OCI-LY7 (cell line): Measurements from ENCODE around the gene DNAJC3. TPM values are rescaled to one million over a fixed set of nuclear protein-coding genes. Genes with fewer than 3 reads are reported as not detected.
A peak's percentile ranks its signal among the peaks of the same experiment; 100 is the strongest.

Experiments
- BruUV-seq: library from RNA; stranded (reverse); fragments of 400-500 nt; replicated peaks from 2 replicates; lab custom pipeline; 2021; lab: Mats Ljungman, UMichigan
- CTCF ChIA-PET: fragments of 300-600 bp; sonication (Branson Sonifier 250); formaldehyde crosslinking; loops from one replicate; lab custom pipeline; 2022; ENCODE audit warnings: antibody characterized with exemption; ENCODE audit not compliant: unreplicated experiment; lab: Charles Lee
- POLR2A ChIA-PET: fragments of 300-600 bp; sonication (Branson Sonifier 250); formaldehyde crosslinking; loops from one replicate; lab custom pipeline; 2022; ENCODE audit warnings: antibody characterized with exemption; lab: Charles Lee
- DNase-seq: peaks from one replicate; pipeline ENCODE4 v3.0.0-alpha.2; 2015; ENCODE audit warnings: low spot score
- H2AFZ ChIP-seq: fragments of 200-600 bp; sonication (generic), shearing (Covaris generic); 2 replicates; pipeline ENCODE4 v1.6.1; 2014; ENCODE audit warnings: mild to moderate bottlenecking, antibody characterized with exemption, low read length, moderate library complexity
- H3K27ac ChIP-seq: fragments of 200-600 bp; sonication (generic); 2 replicates; pipeline ENCODE4 v1.5.1; 2014; ENCODE audit warnings: mixed run types, low read depth, mild to moderate bottlenecking, moderate library complexity, low read length, inconsistent platforms; ENCODE audit not compliant: poor library complexity, severe bottlenecking
- H3K36me3 ChIP-seq: fragments of 200-600 bp; sonication (generic); 2 replicates; pipeline ENCODE4 v1.6.1; 2014; ENCODE audit warnings: mild to moderate bottlenecking, antibody characterized with exemption, low read length, moderate library complexity, mixed read lengths; ENCODE audit not compliant: insufficient read depth
- H3K4me1 ChIP-seq: fragments of 200-600 bp; sonication (generic); 2 replicates; pipeline ENCODE4 v1.5.1; 2014; ENCODE audit warnings: mild to moderate bottlenecking, low read length; ENCODE audit not compliant: insufficient read depth, poor library complexity, severe bottlenecking
- H3K4me2 ChIP-seq: fragments of 200-600 bp; sonication (generic); 2 replicates; pipeline ENCODE4 v1.6.1; 2014; ENCODE audit warnings: mild to moderate bottlenecking, low read length
- H3K4me3 ChIP-seq: fragments of 200-600 bp; sonication (generic); 2 replicates; pipeline ENCODE4 v1.5.1; 2014; ENCODE audit warnings: mild to moderate bottlenecking, low read depth, low read length; ENCODE audit not compliant: poor library complexity, severe bottlenecking
- H3K79me2 ChIP-seq: fragments of 200-600 bp; sonication (generic); 2 replicates; pipeline ENCODE4 v1.6.1; 2016; ENCODE audit warnings: low read depth, mild to moderate bottlenecking, low read length, moderate library complexity, mixed read lengths; ENCODE audit not compliant: insufficient read depth
- H3K9me2 ChIP-seq: fragments of 200-600 bp; sonication (generic); 2 replicates; pipeline ENCODE4 v1.6.1; 2016; ENCODE audit warnings: mild to moderate bottlenecking, low read length, mixed read lengths; ENCODE audit not compliant: insufficient read depth
- H3K9me3 ChIP-seq: fragments of 200-600 bp; sonication (generic); 2 replicates; pipeline ENCODE4 v1.6.1; 2014; ENCODE audit warnings: mild to moderate bottlenecking, mixed run types, low read length, mixed read lengths
- H4K20me1 ChIP-seq: fragments of 200-600 bp; sonication (generic); 2 replicates; pipeline ENCODE4 v1.6.1; 2014; ENCODE audit warnings: mild to moderate bottlenecking, antibody characterized with exemption, low read length, moderate library complexity, mixed read lengths; ENCODE audit not compliant: insufficient read depth
- EZH2phosphoT487 ChIP-seq: fragments of 200-600 bp; sonication (generic); IDR thresholded peaks from 2 replicates; pipeline ENCODE4 v1.6.1; 2018; ENCODE audit warnings: low read depth, borderline replicate concordance, mild to moderate bottlenecking, mixed run types, antibody characterized with exemption, low read length, moderate library complexity, mixed read lengths
- intact Hi-C: fragments of 100-400 bp; cut with micrococcal nuclease; formaldehyde crosslinking; loops from one replicate; pipeline ENCODE4 v1.10.0; 2022; ENCODE audit not compliant: unreplicated experiment
- total RNA-seq, 2 experiments: library from RNA; depleted of rRNA in 1 of 2; stranded (reverse); fragments of >200 nt in 1 of 2; shearing (Covaris generic) in 1 of 2; gene quantifications; 2 replicates each; pipeline ENCODE4 v1.2.3, GENCODE V29; 2014 to 2022
- TF ChIP-seq, protein P1 (sequence below): fragments of 200-600 bp; sonication (generic); conservative IDR thresholded peaks from 2 replicates; pipeline ENCODE4 v1.5.1; 2014; ENCODE audit warnings: mild to moderate bottlenecking, antibody characterized with exemption, low read length, moderate library complexity, mixed read lengths

DNAJC3 gene
- total RNA-seq, 2 experiments from 2014 or later = 5.4 to 11.1 TPM

DNA sequence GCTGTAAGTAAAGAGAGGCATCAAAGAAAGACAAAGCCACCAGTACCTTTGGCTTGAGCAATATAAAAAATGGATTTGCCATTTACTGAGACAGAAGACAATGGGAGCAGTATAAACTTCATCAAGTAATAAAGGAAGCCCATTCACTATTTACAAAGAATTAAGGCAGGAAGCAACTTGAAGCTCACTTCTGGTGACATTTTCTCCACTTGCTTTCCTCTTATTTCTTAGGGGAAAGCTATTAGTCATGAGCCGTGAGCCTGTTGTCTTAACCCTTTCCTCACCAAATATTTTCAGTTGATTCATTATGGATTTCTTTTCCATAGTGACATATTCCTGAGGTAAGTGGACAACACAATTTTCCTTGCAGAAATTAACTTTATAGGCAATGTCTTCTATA, 156.8 kb downstream of the DNAJC3 start:
- no peaks in the 10 kb centered on the region for H3K79me2 ChIP-seq
- intact Hi-C loops = loop anchor here (1.0 to 2.0 kb wide), 2 partner anchors 209 to 297 kb away; no protein-coding TSS in a partner anchor
- H2AFZ ChIP-seq = no peak overlapping the region
- H3K9me3 ChIP-seq = no peaks in the 10 kb centered on the region
- H4K20me1 ChIP-seq = no peaks in the 10 kb centered on the region
- ChIA-PET CTCF (interaction anchor here (0.9 kb wide), 1 partner anchor 297 kb away, joined by 4 read pairs; no protein-coding TSS in a partner anchor), POLR2A (interaction anchor here (0.5 to 1.1 kb wide), 2 partner anchors 210 to 297 kb away, joined by 3 to 4 read pairs; no protein-coding TSS in a partner anchor)
- no peak for DNase-seq
- H3K36me3 ChIP-seq = no peaks in the 10 kb centered on the region
- TF ChIP-seq, protein P1, sequence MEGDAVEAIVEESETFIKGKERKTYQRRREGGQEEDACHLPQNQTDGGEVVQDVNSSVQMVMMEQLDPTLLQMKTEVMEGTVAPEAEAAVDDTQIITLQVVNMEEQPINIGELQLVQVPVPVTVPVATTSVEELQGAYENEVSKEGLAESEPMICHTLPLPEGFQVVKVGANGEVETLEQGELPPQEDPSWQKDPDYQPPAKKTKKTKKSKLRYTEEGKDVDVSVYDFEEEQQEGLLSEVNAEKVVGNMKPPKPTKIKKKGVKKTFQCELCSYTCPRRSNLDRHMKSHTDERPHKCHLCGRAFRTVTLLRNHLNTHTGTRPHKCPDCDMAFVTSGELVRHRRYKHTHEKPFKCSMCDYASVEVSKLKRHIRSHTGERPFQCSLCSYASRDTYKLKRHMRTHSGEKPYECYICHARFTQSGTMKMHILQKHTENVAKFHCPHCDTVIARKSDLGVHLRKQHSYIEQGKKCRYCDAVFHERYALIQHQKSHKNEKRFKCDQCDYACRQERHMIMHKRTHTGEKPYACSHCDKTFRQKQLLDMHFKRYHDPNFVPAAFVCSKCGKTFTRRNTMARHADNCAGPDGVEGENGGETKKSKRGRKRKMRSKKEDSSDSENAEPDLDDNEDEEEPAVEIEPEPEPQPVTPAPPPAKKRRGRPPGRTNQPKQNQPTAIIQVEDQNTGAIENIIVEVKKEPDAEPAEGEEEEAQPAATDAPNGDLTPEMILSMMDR = no peak
- no peak for TF ChIP-seq EZH2phosphoT487
- no peak overlapping the region for H3K4me3 ChIP-seq
- H3K27ac ChIP-seq = no peak overlapping the region
- H3K9me2 ChIP-seq = no peaks in the 10 kb centered on the region
- H3K4me1 ChIP-seq = no peaks in the 10 kb centered on the region
- no peak overlapping the region for H3K4me2 ChIP-seq
- BruUV-seq = no TSS peak

DNA sequence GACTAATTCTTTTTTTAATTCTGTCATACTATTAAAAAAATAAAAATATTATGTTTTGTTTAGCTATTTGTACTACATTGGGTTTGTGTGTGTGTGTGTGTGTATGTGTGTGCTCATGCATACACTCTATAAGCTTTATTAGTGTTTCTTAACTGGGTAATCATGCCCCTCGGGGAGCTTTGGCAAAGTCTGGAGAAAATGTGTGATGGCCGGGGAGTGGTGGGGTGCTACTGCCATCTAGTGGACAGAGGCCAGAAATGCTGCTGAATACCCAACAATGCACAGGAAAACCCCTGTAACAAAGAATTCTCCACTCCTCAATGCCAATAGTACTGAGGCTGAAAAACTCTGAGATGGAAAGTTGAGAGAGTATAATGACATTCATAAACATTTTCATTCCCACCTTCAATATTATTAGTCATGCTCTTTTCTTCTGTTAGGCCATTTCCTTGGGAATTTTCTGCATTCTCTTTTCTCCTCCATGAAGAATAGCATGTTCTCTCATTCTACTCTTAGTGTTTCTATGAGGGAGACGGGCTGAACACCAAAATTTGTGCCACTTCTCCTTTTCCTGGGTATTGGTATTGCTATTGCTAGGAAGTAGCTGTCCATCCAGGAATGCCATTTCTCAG, 157.3 kb downstream of the DNAJC3 start:
- intact Hi-C loops = loop anchor here (1.0 to 2.0 kb wide), 2 partner anchors 210 to 297 kb away; no protein-coding TSS in a partner anchor
- ChIA-PET POLR2A (interaction anchor here (0.5 to 1.1 kb wide), 3 partner anchors 211 to 957 kb away, joined by 3 to 4 read pairs (median 3); no protein-coding TSS in a partner anchor), CTCF (interaction anchor here (0.9 kb wide), 1 partner anchor 297 kb away, joined by 4 read pairs; no protein-coding TSS in a partner anchor)
- Histone ChIP-seq H2AFZ (no peak overlapping the region), H3K9me2 (no peaks in the 10 kb centered on the region), H4K20me1 (no peaks in the 10 kb centered on the region), H3K9me3 (no peaks in the 10 kb centered on the region), H3K4me2 (no peak overlapping the region), H3K36me3 (no peaks in the 10 kb centered on the region), H3K79me2 (no peaks in the 10 kb centered on the region), H3K4me3 (no peak overlapping the region), H3K4me1 (no peaks in the 10 kb centered on the region), H3K27ac (no peak overlapping the region)
- DNase-seq = peak; percentile 36
- no peak for TF ChIP-seq EZH2phosphoT487
- TF ChIP-seq, protein P1 = peak; percentile 80
- no TSS peak for BruUV-seq

DNA sequence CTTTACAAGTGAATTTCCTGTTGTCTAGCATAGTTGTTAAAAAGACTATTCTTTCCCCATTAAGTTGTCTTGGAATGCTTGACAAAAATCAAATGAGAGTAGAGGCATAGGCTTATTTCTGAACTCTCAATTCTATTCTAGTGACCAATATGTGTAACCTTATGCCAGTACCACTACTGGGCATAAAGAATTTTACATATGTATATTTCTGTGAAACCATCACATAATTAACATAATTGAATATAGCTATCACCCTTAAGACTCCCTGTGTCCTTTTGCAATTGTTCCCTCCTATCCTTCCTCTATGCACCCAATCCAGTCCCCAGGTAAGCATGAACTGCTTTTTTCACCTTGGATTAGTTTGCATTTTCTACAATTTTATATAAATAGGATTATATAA, 165.0 kb downstream of the DNAJC3 start:
- DNase-seq = no peak
- TF ChIP-seq, protein P1 = no peak
- no peak for TF ChIP-seq EZH2phosphoT487
- Histone ChIP-seq H3K4me2 (no peak overlapping the region), H3K4me1 (no peaks in the 10 kb centered on the region), H2AFZ (no peak overlapping the region), H3K27ac (no peak overlapping the region), H3K79me2 (no peaks in the 10 kb centered on the region), H4K20me1 (no peaks in the 10 kb centered on the region), H3K9me2 (no peaks in the 10 kb centered on the region), H3K4me3 (no peak overlapping the region), H3K9me3 (no peaks in the 10 kb centered on the region), H3K36me3 (no peaks in the 10 kb centered on the region)
- ChIA-PET POLR2A (no interaction called here), CTCF (no interaction called here)
- BruUV-seq = no TSS peak
- intact Hi-C loops = no loop called here
